Measurements from ENCODE around the gene UGT3A1.
"Not testable (repeated sequence)": the region's sequence is repeated elsewhere in the genome, so short reads cannot be mapped to it uniquely, and the experiment has no call there.

Gene UGT3A1

GRCh38 chr5:36029914-36030313, 38.7 kb upstream of the UGT3A1 start:
- no peak for DNase-seq (ENCODE audit: low read depth)
- H3K4me3 ChIP-seq (ENCODE audit: low read depth, low read length): no peak overlapping the region
- TF ChIP-seq MYC (IDR thresholded peaks at IDR 0.05; ENCODE audit: low read depth, low read length): no peak
- no peak for TF ChIP-seq CTCF (IDR thresholded peaks at IDR 0.05; ENCODE audit: low read depth, low read length)
- TF ChIP-seq MAX (IDR thresholded peaks at IDR 0.05; ENCODE audit: low read depth, low read length): no peak
- no peak for TF ChIP-seq POLR2A (IDR thresholded peaks at IDR 0.05; ENCODE audit: extremely low read depth, insufficient read length)

GRCh38 chr5:36028816-36029465, 37.8 kb upstream of the UGT3A1 start:
- no peak overlapping the region for H3K4me3 ChIP-seq (ENCODE audit: low read depth, low read length)
- no peak for DNase-seq (ENCODE audit: low read depth)
- TF ChIP-seq MYC (IDR thresholded peaks at IDR 0.05; ENCODE audit: low read depth, low read length): no peak
- TF ChIP-seq CTCF (IDR thresholded peaks at IDR 0.05; ENCODE audit: low read depth, low read length): no peak

GRCh38 chr5:36027711-36028110, 36.5 kb upstream of the UGT3A1 start:
- TF ChIP-seq MYC (IDR thresholded peaks at IDR 0.05; ENCODE audit: low read depth, low read length) (no peak), MAX (IDR thresholded peaks at IDR 0.05; ENCODE audit: low read depth, low read length) (no peak), POLR2A (IDR thresholded peaks at IDR 0.05; ENCODE audit: extremely low read depth, insufficient read length) (no peak), CTCF (IDR thresholded peaks at IDR 0.05; ENCODE audit: low read depth, low read length) (no peak)
- no peak for DNase-seq (ENCODE audit: low read depth)

GRCh38 chr5:36026706-36027465, 35.7 kb upstream of the UGT3A1 start:
- no peak overlapping the region for H3K4me3 ChIP-seq (ENCODE audit: low read depth, low read length)
- no peak for DNase-seq (ENCODE audit: low read depth)
- no peak for TF ChIP-seq MYC (IDR thresholded peaks at IDR 0.05; ENCODE audit: low read depth, low read length)
- no peak for TF ChIP-seq MAX (IDR thresholded peaks at IDR 0.05; ENCODE audit: low read depth, low read length)
- no peak for TF ChIP-seq CTCF (IDR thresholded peaks at IDR 0.05; ENCODE audit: low read depth, low read length)
- TF ChIP-seq POLR2A (IDR thresholded peaks at IDR 0.05; ENCODE audit: extremely low read depth, insufficient read length): no peak

More at GRCh38 chr5:36027711-36028110, 36.5 kb upstream of the UGT3A1 start:
- no peak overlapping the region for H3K4me3 ChIP-seq (ENCODE audit: low read depth, low read length)

- DNase-seq (ENCODE audit: low read depth); H3K4me3 ChIP-seq (ENCODE audit: low read depth, low read length): not testable (repeated sequence)
Measured at GRCh38 chr5:36022246-36022645, 31.1 kb upstream of the UGT3A1 start.

GRCh38 chr5:36019584-36019983, 28.4 kb upstream of the UGT3A1 start:
- not testable (repeated sequence) for H3K4me3 ChIP-seq (ENCODE audit: low read depth, low read length); DNase-seq (ENCODE audit: low read depth)

- TF ChIP-seq MYC (IDR thresholded peaks at IDR 0.05; ENCODE audit: low read depth, low read length) (no peak), CTCF (IDR thresholded peaks at IDR 0.05; ENCODE audit: low read depth, low read length) (no peak), POLR2A (IDR thresholded peaks at IDR 0.05; ENCODE audit: extremely low read depth, insufficient read length) (no peak), MAX (IDR thresholded peaks at IDR 0.05; ENCODE audit: low read depth, low read length) (no peak)
- DNase-seq (ENCODE audit: low read depth): no peak
- H3K4me3 ChIP-seq (ENCODE audit: low read depth, low read length): no peak overlapping the region
Measured at GRCh38 chr5:36017622-36018021, 26.4 kb upstream of the UGT3A1 start.

Measured in NB4 (cell line).